H1 (cell line): ENCODE results near the gene CRNN. TPM values are rescaled to one million over a fixed set of nuclear protein-coding genes. Genes with fewer than 3 reads are reported as not detected.

Experiments
- CTCF ChIA-PET: fragments of 300-600 bp; sonication (Branson Sonifier 250); formaldehyde crosslinking; loops from one replicate; lab custom pipeline; 2021; ENCODE audit not compliant: partially characterized antibody; lab: Charles Lee
- POLR2A ChIA-PET: fragments of 300-600 bp; sonication (Branson Sonifier 250); formaldehyde crosslinking; loops from one replicate; lab custom pipeline; 2021; ENCODE audit warnings: inconsistent platforms; ENCODE audit not compliant: partially characterized antibody; lab: Charles Lee
- DNase-seq, 2 experiments: peaks; one replicate each; pipeline versions ENCODE4 v3.0.0 to v3.0.0-alpha.2; 2010 to 2022; ENCODE audit warnings: low spot score in 2 of 2, low read depth in 1 of 2, mixed read lengths in 1 of 2
- FAIRE-seq: peaks from 2 replicates; lab custom pipeline; 2011; peaks lifted over from hg19 to GRCh38; lab: Jason Lieb, UNC
- H2AFZ ChIP-seq: 2 replicates; pipeline ENCODE4 v1.8.1; 2012; ENCODE audit warnings: low read length, inconsistent platforms
- H2AK5ac ChIP-seq: 2 replicates; pipeline ENCODE4 v1.6.1; 2013; ENCODE audit warnings: low read depth, low read length
- H2BK120ac ChIP-seq: replicated peaks from 2 replicates; pipeline ENCODE3; 2013; ENCODE audit warnings: low read depth, low read length, inconsistent platforms
- H2BK12ac ChIP-seq: 2 replicates; pipeline ENCODE4 v1.6.1; 2013; ENCODE audit warnings: low read depth, low read length
- H2BK15ac ChIP-seq: 2 replicates; pipeline ENCODE4 v1.6.1; 2013; ENCODE audit warnings: low read length
- H2BK20ac ChIP-seq: 2 replicates; pipeline ENCODE4 v1.6.1; 2013; ENCODE audit warnings: low read length
- H2BK5ac ChIP-seq: 2 replicates; pipeline ENCODE4 v1.6.1; 2013; ENCODE audit warnings: low read depth, low read length
- H3K14ac ChIP-seq: 2 replicates; pipeline ENCODE4 v1.6.1; 2013; ENCODE audit warnings: inconsistent platforms; ENCODE audit not compliant: insufficient read length
- H3K18ac ChIP-seq: 2 replicates; pipeline ENCODE4 v1.6.1; 2013; ENCODE audit warnings: low read length; ENCODE audit errors: extremely low read depth
- H3K23ac ChIP-seq: 2 replicates; pipeline ENCODE4 v1.6.1; 2013; ENCODE audit warnings: inconsistent platforms; ENCODE audit not compliant: insufficient read length
- H3K23me2 ChIP-seq: 2 replicates; pipeline ENCODE4 v1.6.1; 2013; ENCODE audit warnings: low read depth, low read length
- H3K27ac ChIP-seq: 2 replicates; pipeline ENCODE4 v1.6.1; 2011; ENCODE audit warnings: low read depth, low read length, inconsistent platforms
- H3K27me3 ChIP-seq, 4 experiments: replicated peaks in 1 of 4; 1 replicate in 1 of 4; 2 replicates in 3 of 4; pipeline versions ENCODE4 v1.6.1 to v1.8.1; 2011 to 2013; ENCODE audit warnings: low read length in 3 of 4, mild to moderate bottlenecking in 3 of 4, inconsistent platforms in 2 of 4, mixed read lengths in 2 of 4, moderate library complexity in 1 of 4; ENCODE audit not compliant: control insufficient read depth in 3 of 4, insufficient read depth in 3 of 4; ENCODE audit errors: extremely low read depth in 1 of 4
- H3K36me3 ChIP-seq, 4 experiments: 2 replicates each; pipeline versions ENCODE4 v1.6.1 to v1.8.1; 2011 to 2013; ENCODE audit warnings: mild to moderate bottlenecking in 4 of 4, low read length in 3 of 4, moderate library complexity in 2 of 4, control low read depth in 1 of 4, inconsistent platforms in 1 of 4; ENCODE audit not compliant: insufficient read depth in 4 of 4, control insufficient read depth in 2 of 4
- H3K4ac ChIP-seq: replicated peaks from 2 replicates; pipeline ENCODE3; 2013; ENCODE audit warnings: low read length, low read depth, mixed read lengths, inconsistent platforms; ENCODE audit not compliant: insufficient read length
- H3K4me1 ChIP-seq, 4 experiments: replicated peaks in 1 of 4; 1 replicate in 1 of 4; 2 replicates in 3 of 4; pipeline versions ENCODE4 v1.6.1 to v1.8.1; 2011 to 2013; ENCODE audit warnings: low read length in 3 of 4, inconsistent platforms in 2 of 4, mixed read lengths in 1 of 4; ENCODE audit not compliant: insufficient read depth in 4 of 4, control insufficient read depth in 3 of 4
- H3K4me2 ChIP-seq, 2 experiments: 2 replicates each; pipeline versions ENCODE4 v1.6.1 to v1.8.1; 2011 to 2013; ENCODE audit warnings: low read depth in 2 of 2, low read length in 2 of 2, control low read depth in 1 of 2, inconsistent platforms in 1 of 2, mild to moderate bottlenecking in 1 of 2; ENCODE audit not compliant: insufficient read depth in 1 of 2
- H3K4me3 ChIP-seq, 4 experiments: fragments of 200-600, 300-600 bp in 1 of 4; sonication (generic), shearing (Covaris generic), sonication (Bioruptor Twin) in 1 of 4; 2 replicates each; pipeline versions ENCODE4 v1.5.1 to v1.8.1; 2011 to 2016; ENCODE audit warnings: low read length in 4 of 4, low read depth in 3 of 4, control low read depth in 2 of 4, inconsistent platforms in 2 of 4, mild to moderate bottlenecking in 2 of 4, mixed read lengths in 1 of 4, moderate library complexity in 1 of 4; ENCODE audit not compliant: insufficient read depth in 2 of 4; ENCODE audit errors: extremely low read depth in 1 of 4
- H3K56ac ChIP-seq: replicated peaks from 2 replicates; pipeline ENCODE3; 2013; ENCODE audit warnings: low read depth, mild to moderate bottlenecking, mixed read lengths, low read length, inconsistent platforms; ENCODE audit not compliant: insufficient read length
- H3K79me1 ChIP-seq: 2 replicates; pipeline ENCODE4 v1.6.1; 2013; ENCODE audit warnings: low read depth, low read length, control low read depth
- H3K79me2 ChIP-seq, 2 experiments: 2 replicates each; pipeline versions ENCODE4 v1.6.1 to v1.8.1; 2012 to 2013; ENCODE audit warnings: low read length in 2 of 2, mild to moderate bottlenecking in 2 of 2, inconsistent platforms in 1 of 2; ENCODE audit not compliant: insufficient read depth in 2 of 2, control insufficient read depth in 1 of 2
- H3K9ac ChIP-seq, 4 experiments: replicated peaks in 1 of 4; 1 replicate in 1 of 4; 2 replicates in 3 of 4; pipeline versions ENCODE4 v1.6.1 to v1.8.1; 2011 to 2013; ENCODE audit warnings: low read depth in 3 of 4, low read length in 3 of 4, control low read depth in 2 of 4, mild to moderate bottlenecking in 2 of 4, moderate library complexity in 2 of 4, inconsistent platforms in 1 of 4; ENCODE audit errors: extremely low read depth in 1 of 4
- H3K9me3 ChIP-seq, 2 experiments: 2 replicates each; pipeline versions ENCODE4 v1.6.1 to v1.8.1; 2012 to 2013; ENCODE audit warnings: mild to moderate bottlenecking in 2 of 2, moderate library complexity in 2 of 2, control low read depth in 1 of 2, inconsistent platforms in 1 of 2, low read depth in 1 of 2, low read length in 1 of 2, mixed read lengths in 1 of 2; ENCODE audit not compliant: insufficient read depth in 2 of 2
- H4K20me1 ChIP-seq, 2 experiments: replicated peaks in 1 of 2; 2 replicates each; pipeline versions ENCODE3 to v1.8.1; 2011 to 2013; ENCODE audit warnings: inconsistent platforms in 2 of 2, low read length in 2 of 2, mild to moderate bottlenecking in 1 of 2; ENCODE audit not compliant: insufficient read depth in 2 of 2, control insufficient read depth in 1 of 2
- H4K5ac ChIP-seq: 2 replicates; pipeline ENCODE4 v1.6.1; 2013; ENCODE audit warnings: low read length, low read depth, mixed read lengths, inconsistent platforms; ENCODE audit not compliant: insufficient read length
- H4K8ac ChIP-seq: 2 replicates; pipeline ENCODE4 v1.8.0; 2013; ENCODE audit warnings: mild to moderate bottlenecking, moderate library complexity, low read length, inconsistent platforms; ENCODE audit not compliant: insufficient read depth; ENCODE audit errors: extremely low read depth
- H4K91ac ChIP-seq: replicated peaks from 2 replicates; pipeline ENCODE3; 2013; ENCODE audit warnings: low read length, mixed read lengths, inconsistent platforms; ENCODE audit not compliant: insufficient read length
- ATF2 ChIP-seq: IDR thresholded peaks from 2 replicates; pipeline ENCODE4 v1.6.1; 2012; ENCODE audit warnings: low read length, inconsistent platforms
- BCL11A ChIP-seq, 2 experiments: IDR thresholded peaks; one replicate each; pipeline ENCODE4 v1.6.1; 2011; ENCODE audit warnings: low read depth in 2 of 2, low read length in 2 of 2, mild to moderate bottlenecking in 2 of 2
- CBX5 ChIP-seq: fragments of 300-800, 300-1000 bp; sonication (generic); IDR thresholded peaks from 2 replicates; pipeline ENCODE4 v1.7.1; 2016; ENCODE audit warnings: antibody characterized with exemption, low read length, low read depth
- CEBPB ChIP-seq: IDR thresholded peaks from 2 replicates; pipeline ENCODE4 v1.6.1; 2012; ENCODE audit warnings: low read depth, low read length
- CHD1 ChIP-seq: IDR thresholded peaks from 2 replicates; pipeline ENCODE4 v1.6.1; 2012; ENCODE audit warnings: low read depth, low read length, improper control_type of control experiment
- CREB1 ChIP-seq: IDR thresholded peaks from 2 replicates; pipeline ENCODE4 v1.6.1; 2012; ENCODE audit warnings: inconsistent platforms
- CTBP2 ChIP-seq: IDR thresholded peaks from 2 replicates; pipeline ENCODE4 v1.7.0; 2011; ENCODE audit warnings: borderline replicate concordance, mild to moderate bottlenecking, moderate library complexity, mixed read lengths, low read length; ENCODE audit not compliant: insufficient read depth, insufficient read length
- JUN ChIP-seq: IDR thresholded peaks from 2 replicates; pipeline ENCODE4 v1.6.1; 2011; ENCODE audit warnings: low read depth, mild to moderate bottlenecking, improper control_type of control experiment, low read length
- MAFK ChIP-seq: IDR thresholded peaks from 2 replicates; pipeline ENCODE4 v1.6.1; 2012; ENCODE audit warnings: low read depth, mild to moderate bottlenecking, improper control_type of control experiment, low read length
- PHF8 ChIP-seq: fragments of 200-600 bp; sonication (generic); conservative IDR thresholded peaks from 2 replicates; pipeline ENCODE4 v1.7.1; 2012; ENCODE audit warnings: low read depth, mild to moderate bottlenecking, inconsistent platforms, low read length, moderate library complexity
- RFX5 ChIP-seq: IDR thresholded peaks from 2 replicates; pipeline ENCODE4 v1.6.1; 2011; ENCODE audit warnings: low read depth, low read length, improper control_type of control experiment, borderline replicate concordance
- RXRA ChIP-seq: IDR thresholded peaks from 2 replicates; pipeline ENCODE4 v1.6.1; 2011; ENCODE audit warnings: low read depth, mild to moderate bottlenecking, low read length, moderate library complexity; ENCODE audit not compliant: insufficient read depth
- SRF ChIP-seq: IDR thresholded peaks from 2 replicates; pipeline ENCODE4 v1.6.1; 2011; ENCODE audit warnings: mild to moderate bottlenecking, low read depth, low read length, moderate library complexity
- WGBS, 2 experiments: shearing (Covaris generic) in 1 of 2; methylation state at CpG; one replicate each; pipeline versions ENCODE4 v1.1.6 to v1.1.7; 2013 to 2015; ENCODE audit warnings: low lambda C conversion rate in 2 of 2, mixed read lengths in 2 of 2, inconsistent platforms in 1 of 2, low coverage in 1 of 2, missing lambda C conversion rate in 1 of 2; ENCODE audit not compliant: insufficient replicate concordance in 2 of 2, insufficient coverage in 1 of 2, insufficient read length in 1 of 2; ENCODE audit errors: extremely low coverage in 1 of 2, missing lambda C conversion rate in 1 of 2; 5-methylcytosine and 5-hydroxymethylcytosine counted together
- polyA plus RNA-seq, 7 experiments: library from polyadenylated mRNA; depleted of rRNA in 3 of 7; stranded (reverse) in 5 of 7; unstranded in 2 of 7; fragments of >200 nt in 5 of 7; fragments of 200-250 nt in 2 of 7; gene quantifications; 1 replicate in 5 of 7; 2 replicates in 1 of 7; 4 replicates in 1 of 7; pipeline versions ENCODE4 v1.2.1 to v1.2.3, GENCODE V29; 2011 to 2013; ENCODE audit warnings: missing spikeins in 2 of 7, mixed read lengths in 2 of 7
- total RNA-seq: library from RNA; stranded (reverse); fragmentation: NEBNext Ultra II Directional; extraction: Animal tissue kit (Norgen Biotek cat#: 25700); gene quantifications from 2 replicates; pipeline ENCODE4 v1.2.1, GENCODE V29; 2021
- TF ChIP-seq, protein P1 (sequence below): IDR thresholded peaks from 2 replicates; pipeline ENCODE4 v1.6.1; 2012; ENCODE audit warnings: inconsistent platforms

Gene CRNN
- total and polyA plus RNA-seq, 2 of the 8 experiments (the other 6 are each of a cell fraction or from before 2014, with no cell fraction given): not detected

DNA sequence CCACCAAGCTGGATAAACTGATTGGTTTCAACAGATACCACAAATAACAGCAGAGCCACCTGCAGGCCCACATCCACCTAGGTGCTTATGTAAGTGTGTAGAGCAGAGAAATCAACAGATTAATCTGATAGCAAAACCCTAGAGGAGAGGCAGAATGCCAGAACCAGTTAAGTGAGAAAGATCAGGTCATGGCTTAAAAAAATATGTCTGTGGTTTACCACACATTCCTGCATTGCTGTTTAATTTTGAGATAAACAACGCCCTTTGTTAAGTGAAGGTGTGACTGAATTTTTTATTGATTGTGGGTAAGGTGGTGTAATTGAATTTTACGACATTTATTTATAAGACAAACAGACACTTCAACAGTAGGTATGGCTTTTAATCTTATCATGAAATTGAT, 21.2 kb downstream of the CRNN start:
- POLR2A ChIA-PET: no interaction called here
- WGBS, 2 experiments: 85% methylated on average over 2 of the region's 2 CpGs; no CpG with 5 or more reads in 1 of the 2 experiments
- no peak for TF ChIP-seq ATF2
- TF ChIP-seq MAFK: no peak
- TF ChIP-seq CHD1: no peak
- no peak for TF ChIP-seq RFX5
- TF ChIP-seq SRF: no peak
- no peak for TF ChIP-seq CREB1
- no peak for TF ChIP-seq PHF8
- TF ChIP-seq, protein P1, sequence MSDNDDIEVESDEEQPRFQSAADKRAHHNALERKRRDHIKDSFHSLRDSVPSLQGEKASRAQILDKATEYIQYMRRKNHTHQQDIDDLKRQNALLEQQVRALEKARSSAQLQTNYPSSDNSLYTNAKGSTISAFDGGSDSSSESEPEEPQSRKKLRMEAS: no peak
- no peak for TF ChIP-seq BCL11A (IDR thresholded peaks at IDR 0.05; ENCODE audit: low read depth in 2 of 2, low read length in 2 of 2)
- TF ChIP-seq JUN: no peak
- TF ChIP-seq CEBPB: no peak
- TF ChIP-seq CTBP2: no peak
- no peak for TF ChIP-seq CBX5
- no peak for TF ChIP-seq RXRA

More for the DNA sequence above, 21.2 kb downstream of the CRNN start:
- H3K27me3 ChIP-seq: no peaks in the 10 kb centered on the region
- H3K23me2 ChIP-seq: no peaks in the 10 kb centered on the region
- no peak overlapping the region for H3K4ac ChIP-seq
- H3K18ac ChIP-seq: no peak overlapping the region
- no peak overlapping the region for H2BK120ac ChIP-seq
- no peak overlapping the region for H3K14ac ChIP-seq
- no peak overlapping the region for H2AFZ ChIP-seq
- H3K56ac ChIP-seq: no peak overlapping the region
- H4K20me1 ChIP-seq: no peaks in the 10 kb centered on the region
- no peaks in the 10 kb centered on the region for H3K79me1 ChIP-seq
- no peak overlapping the region for H3K23ac ChIP-seq
- DNase-seq: no peak
- no peak overlapping the region for H2BK12ac ChIP-seq
- H4K8ac ChIP-seq: no peak overlapping the region
- H4K91ac ChIP-seq: no peak overlapping the region
- H3K27ac ChIP-seq: no peak overlapping the region
- H2BK15ac ChIP-seq: no peak overlapping the region
- H4K5ac ChIP-seq: no peak overlapping the region
- no peak overlapping the region for H2BK5ac ChIP-seq
- no peak overlapping the region for H2BK20ac ChIP-seq
- no peak overlapping the region for H2AK5ac ChIP-seq
- H3K36me3 ChIP-seq: no peaks in the 10 kb centered on the region
- peaks cover 77 to 80% of the 10 kb centered on the region in 2 experiments for H3K9me3 ChIP-seq
- H3K9ac ChIP-seq: no peak overlapping the region
- CTCF ChIA-PET: no interaction called here
- FAIRE-seq: no peak
- no peaks in the 10 kb centered on the region for H3K79me2 ChIP-seq
- H3K4me3 ChIP-seq: no peak overlapping the region
- no peaks in the 10 kb centered on the region for H3K4me1 ChIP-seq
- no peak overlapping the region for H3K4me2 ChIP-seq
